Neural cell (in vitro differentiated cells): ENCODE measurements around the gene STMN3. TPM values are rescaled to one million over a fixed set of nuclear protein-coding genes. Genes with fewer than 3 reads are reported as not detected.

Experiments
- H2AFZ ChIP-seq: fragments of 200-600, 300-800 bp; sonication (generic), shearing (Covaris generic); 2 replicates; pipeline ENCODE4 v1.6.0; 2014; ENCODE audit warnings: low read depth, mild to moderate bottlenecking, antibody characterized with exemption, low read length, moderate library complexity
- H3F3A ChIP-seq: fragments of 200-600 bp; shearing (Covaris generic); 2 replicates; pipeline ENCODE4 v1.6.1; 2016; ENCODE audit warnings: mild to moderate bottlenecking, moderate library complexity, mixed read lengths, antibody characterized with exemption, low read length; ENCODE audit not compliant: insufficient read depth, poor library complexity, severe bottlenecking
- H3K27ac ChIP-seq: fragments of 200-600, 300-800 bp; sonication (generic), shearing (Covaris generic); 2 replicates; pipeline ENCODE4 v1.5.1; 2014; ENCODE audit warnings: mild to moderate bottlenecking, low read length, moderate library complexity
- H3K27me3 ChIP-seq: fragments of 300-800, 200-600 bp; sonication (generic), shearing (Covaris generic); 2 replicates; pipeline ENCODE4 v1.6.0; 2014; ENCODE audit warnings: mild to moderate bottlenecking, low read depth, low read length, moderate library complexity; ENCODE audit not compliant: insufficient read depth
- H3K36me3 ChIP-seq: fragments of 300-800, 200-600 bp; sonication (generic), shearing (Covaris generic); 2 replicates; pipeline ENCODE4 v1.5.1; 2014; ENCODE audit warnings: mild to moderate bottlenecking, antibody characterized with exemption, low read length, moderate library complexity; ENCODE audit not compliant: insufficient read depth
- H3K4me2 ChIP-seq: fragments of 300-800, 200-600 bp; sonication (generic), shearing (Covaris generic); 2 replicates; pipeline ENCODE4 v1.6.0; 2014; ENCODE audit warnings: mild to moderate bottlenecking, low read length
- H3K4me3 ChIP-seq: fragments of 300-800, 200-600 bp; sonication (generic), shearing (Covaris generic); 2 replicates; pipeline ENCODE4 v1.5.1; 2014; ENCODE audit warnings: mild to moderate bottlenecking, low read length, moderate library complexity
- H3K79me2 ChIP-seq: fragments of 200-600 bp; shearing (Covaris generic); replicated peaks from 2 replicates; pipeline ENCODE4 v1.6.0; 2014; ENCODE audit warnings: mild to moderate bottlenecking, low read length, moderate library complexity; ENCODE audit not compliant: insufficient read depth
- H3K9ac ChIP-seq: fragments of 300-800, 200-600 bp; sonication (generic), shearing (Covaris generic); 2 replicates; pipeline ENCODE4 v1.6.1; 2016; ENCODE audit warnings: mild to moderate bottlenecking, low read length, mixed read lengths
- H3K9me2 ChIP-seq: fragments of 200-600 bp; shearing (Covaris generic); 2 replicates; pipeline ENCODE4 v1.6.1; 2016; ENCODE audit warnings: mild to moderate bottlenecking, low read length, mixed read lengths; ENCODE audit not compliant: insufficient read depth
- H3K9me3 ChIP-seq: fragments of 200-600, 300-800 bp; sonication (generic), shearing (Covaris generic); 2 replicates; pipeline ENCODE4 v1.6.1; 2016; ENCODE audit warnings: mild to moderate bottlenecking, mixed run types, low read length, moderate library complexity, mixed read lengths
- H4K20me1 ChIP-seq: fragments of 200-600 bp; shearing (Covaris generic); 2 replicates; pipeline ENCODE4 v1.6.1; 2016; ENCODE audit warnings: mild to moderate bottlenecking, mixed run types; ENCODE audit not compliant: insufficient read depth
- CTCF ChIP-seq: fragments of 450-650 bp; IDR thresholded peaks from 2 replicates; pipeline ENCODE4 v1.5.1; 2014; ENCODE audit warnings: antibody characterized with exemption, mild to moderate bottlenecking, moderate library complexity; ENCODE audit not compliant: poor library complexity, severe bottlenecking
- EP300 ChIP-seq: fragments of 450-650 bp; conservative IDR thresholded peaks from 2 replicates; pipeline ENCODE4 v1.6.1; 2014; ENCODE audit warnings: antibody characterized with exemption, mild to moderate bottlenecking, moderate library complexity; ENCODE audit not compliant: poor library complexity, severe bottlenecking
- EZH2 ChIP-seq: fragments of 200-600, 300-800 bp; shearing (Covaris generic), sonication (generic); IDR thresholded peaks from 2 replicates; pipeline ENCODE4 v1.6.1; 2014; ENCODE audit warnings: antibody characterized with exemption, low read length, borderline replicate concordance, mild to moderate bottlenecking; ENCODE audit not compliant: insufficient read depth, poor library complexity, severe bottlenecking
- MXI1 ChIP-seq: fragments of 450-650 bp; conservative IDR thresholded peaks from 2 replicates; pipeline ENCODE4 v1.6.1; 2014; ENCODE audit warnings: antibody characterized with exemption, mild to moderate bottlenecking; ENCODE audit not compliant: poor library complexity, severe bottlenecking
- POLR2AphosphoS5 ChIP-seq: IDR thresholded peaks from 2 replicates; pipeline ENCODE4 v1.6.1; 2012
- RAD21 ChIP-seq: fragments of 450-650 bp; conservative IDR thresholded peaks from 2 replicates; pipeline ENCODE4 v1.6.1; 2014; ENCODE audit warnings: antibody characterized with exemption, mild to moderate bottlenecking, moderate library complexity
- REST ChIP-seq: IDR thresholded peaks from 2 replicates; pipeline ENCODE4 v1.6.1; 2012; ENCODE audit warnings: borderline replicate concordance
- SMC3 ChIP-seq: fragments of 450-650 bp; conservative IDR thresholded peaks from 2 replicates; pipeline ENCODE4 v1.6.1; 2014; ENCODE audit warnings: antibody characterized with exemption, mild to moderate bottlenecking, moderate library complexity; ENCODE audit not compliant: poor library complexity
- TAF1 ChIP-seq: IDR thresholded peaks from 2 replicates; pipeline ENCODE4 v1.6.1; 2012; ENCODE audit warnings: low read depth
- polyA plus RNA-seq: library from polyadenylated mRNA; depleted of rRNA; stranded (reverse); fragments of >200 nt; gene quantifications from 2 replicates; pipeline ENCODE4 v1.2.3, GENCODE V29; 2014

The STMN3 gene
- polyA plus RNA-seq, 1 donor from 2014 or later = 268 TPM

- TF ChIP-seq EP300 = no peak
- TF ChIP-seq POLR2AphosphoS5 = no peak
- TF ChIP-seq TAF1 = no peak
- no peak for TF ChIP-seq EZH2
- no peak for TF ChIP-seq CTCF
- TF ChIP-seq SMC3 = no peak
- TF ChIP-seq RAD21 = no peak
- Histone ChIP-seq H4K20me1 (no peaks in the 10 kb centered on the region), H3K4me3 (peak overlapping the region; percentile 23), H3K36me3 (no peaks in the 10 kb centered on the region), H3K27me3 (no peaks in the 10 kb centered on the region), H3K9me3 (no peaks in the 10 kb centered on the region), H3F3A (no peaks in the 10 kb centered on the region), H3K9ac (peak overlapping the region; percentile 43), H3K79me2 (no peaks in the 10 kb centered on the region), H2AFZ (no peak overlapping the region), H3K9me2 (no peaks in the 10 kb centered on the region), H3K27ac (peak overlapping the region; percentile 26), H3K4me2 (no peak overlapping the region)
Observed at GRCh38 chr20:63664861-63665594, 11.8 kb upstream of the STMN3 start.

- H3K27me3 ChIP-seq = no peaks in the 10 kb centered on the region
- peak overlapping the region; percentile 23 for H3K4me3 ChIP-seq
- H3K36me3 ChIP-seq = no peaks in the 10 kb centered on the region
- H3F3A ChIP-seq = no peaks in the 10 kb centered on the region
- H3K79me2 ChIP-seq = no peaks in the 10 kb centered on the region
- peak overlapping the region; percentile 43 for H3K9ac ChIP-seq
- TF ChIP-seq CTCF (no peak), EZH2 (no peak), SMC3 (no peak), REST (no peak), MXI1 (no peak)
- no peaks in the 10 kb centered on the region for H4K20me1 ChIP-seq
- H2AFZ ChIP-seq = no peak overlapping the region
- H3K9me3 ChIP-seq = no peaks in the 10 kb centered on the region
- H3K4me2 ChIP-seq = no peak overlapping the region
- H3K9me2 ChIP-seq = no peaks in the 10 kb centered on the region
- H3K27ac ChIP-seq = peak overlapping the region; percentile 26
Observed at GRCh38 chr20:63664143-63664851, 11.1 kb upstream of the STMN3 start.
